Upper lobe of left lung (tissue), 4 donors: Measurements from ENCODE around the gene HPCA.

Source experiments
- POLR2A ChIP-seq, 4 donors: fragments of 450-650 bp; IDR thresholded peaks; one replicate each; pipeline ENCODE4 v1.5.1; 2016 to 2017; ENCODE audit warnings: antibody characterized with exemption in 4 of 4, mild to moderate bottlenecking in 2 of 4
- POLR2AphosphoS5 ChIP-seq, 2 donors: sonication (generic); formaldehyde crosslinking; IDR thresholded peaks; one replicate each; pipeline ENCODE4 v1.5.1; 2017; ENCODE audit warnings: antibody characterized with exemption in 2 of 2
- TF ChIP-seq, protein P1 (sequence below), 6 experiments: fragments of 450-650 bp in 4 of 6; fragments of 200-600 bp in 2 of 6; sonication (generic) in 2 of 6; IDR thresholded peaks; one replicate each; pipeline ENCODE4 v1.5.1; 2016 to 2019; ENCODE audit warnings: antibody characterized with exemption in 6 of 6

- TF ChIP-seq, protein P1, sequence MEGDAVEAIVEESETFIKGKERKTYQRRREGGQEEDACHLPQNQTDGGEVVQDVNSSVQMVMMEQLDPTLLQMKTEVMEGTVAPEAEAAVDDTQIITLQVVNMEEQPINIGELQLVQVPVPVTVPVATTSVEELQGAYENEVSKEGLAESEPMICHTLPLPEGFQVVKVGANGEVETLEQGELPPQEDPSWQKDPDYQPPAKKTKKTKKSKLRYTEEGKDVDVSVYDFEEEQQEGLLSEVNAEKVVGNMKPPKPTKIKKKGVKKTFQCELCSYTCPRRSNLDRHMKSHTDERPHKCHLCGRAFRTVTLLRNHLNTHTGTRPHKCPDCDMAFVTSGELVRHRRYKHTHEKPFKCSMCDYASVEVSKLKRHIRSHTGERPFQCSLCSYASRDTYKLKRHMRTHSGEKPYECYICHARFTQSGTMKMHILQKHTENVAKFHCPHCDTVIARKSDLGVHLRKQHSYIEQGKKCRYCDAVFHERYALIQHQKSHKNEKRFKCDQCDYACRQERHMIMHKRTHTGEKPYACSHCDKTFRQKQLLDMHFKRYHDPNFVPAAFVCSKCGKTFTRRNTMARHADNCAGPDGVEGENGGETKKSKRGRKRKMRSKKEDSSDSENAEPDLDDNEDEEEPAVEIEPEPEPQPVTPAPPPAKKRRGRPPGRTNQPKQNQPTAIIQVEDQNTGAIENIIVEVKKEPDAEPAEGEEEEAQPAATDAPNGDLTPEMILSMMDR (IDR thresholded peaks at IDR 0.05), result no peak
- TF ChIP-seq POLR2A (IDR thresholded peaks at IDR 0.05), result no peak
- TF ChIP-seq POLR2AphosphoS5 (IDR thresholded peaks at IDR 0.05), result no peak
Measured at GRCh38 chr1:32869923-32870614, 16.2 kb upstream of the HPCA start.
